ENCODE results near the gene CFH.
"Not testable (repeated sequence)": the region's sequence is repeated elsewhere in the genome, so short reads cannot be mapped to it uniquely, and the experiment has no call there.

The CFH gene

GRCh38 chr1:196651637-196652215, at the start of gene CFH:
TSS of gene CFH (plus strand) at chr1:196652043. CDS start at chr1:196652118, 75 bp downstream.
- peak; percentile 85 for DNase-seq

GRCh38 chr1:196603651-196604050, 48.2 kb upstream of the CFH start:
- no peak for DNase-seq

DNA sequence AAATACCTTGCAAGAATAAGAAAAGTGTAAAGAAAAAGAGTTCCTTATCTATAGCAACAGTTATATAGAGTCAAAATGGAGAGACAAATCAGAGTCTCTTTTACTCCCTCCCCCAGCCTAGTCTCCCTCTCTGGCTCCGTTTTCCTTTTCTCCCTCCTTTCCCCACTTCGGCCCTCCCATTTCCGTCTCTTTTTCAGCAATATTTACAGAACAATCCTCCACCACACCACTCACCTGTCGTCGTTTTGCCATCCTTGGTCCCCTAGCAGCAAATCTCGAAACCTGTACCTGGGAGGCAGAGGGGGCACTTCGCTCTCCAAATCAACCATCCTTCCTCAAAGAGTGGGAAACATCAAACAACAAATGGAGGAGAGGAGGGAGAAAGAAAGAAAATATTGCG, 43.9 kb upstream of the CFH start:
- DNase-seq: peak; percentile 3

DNA sequence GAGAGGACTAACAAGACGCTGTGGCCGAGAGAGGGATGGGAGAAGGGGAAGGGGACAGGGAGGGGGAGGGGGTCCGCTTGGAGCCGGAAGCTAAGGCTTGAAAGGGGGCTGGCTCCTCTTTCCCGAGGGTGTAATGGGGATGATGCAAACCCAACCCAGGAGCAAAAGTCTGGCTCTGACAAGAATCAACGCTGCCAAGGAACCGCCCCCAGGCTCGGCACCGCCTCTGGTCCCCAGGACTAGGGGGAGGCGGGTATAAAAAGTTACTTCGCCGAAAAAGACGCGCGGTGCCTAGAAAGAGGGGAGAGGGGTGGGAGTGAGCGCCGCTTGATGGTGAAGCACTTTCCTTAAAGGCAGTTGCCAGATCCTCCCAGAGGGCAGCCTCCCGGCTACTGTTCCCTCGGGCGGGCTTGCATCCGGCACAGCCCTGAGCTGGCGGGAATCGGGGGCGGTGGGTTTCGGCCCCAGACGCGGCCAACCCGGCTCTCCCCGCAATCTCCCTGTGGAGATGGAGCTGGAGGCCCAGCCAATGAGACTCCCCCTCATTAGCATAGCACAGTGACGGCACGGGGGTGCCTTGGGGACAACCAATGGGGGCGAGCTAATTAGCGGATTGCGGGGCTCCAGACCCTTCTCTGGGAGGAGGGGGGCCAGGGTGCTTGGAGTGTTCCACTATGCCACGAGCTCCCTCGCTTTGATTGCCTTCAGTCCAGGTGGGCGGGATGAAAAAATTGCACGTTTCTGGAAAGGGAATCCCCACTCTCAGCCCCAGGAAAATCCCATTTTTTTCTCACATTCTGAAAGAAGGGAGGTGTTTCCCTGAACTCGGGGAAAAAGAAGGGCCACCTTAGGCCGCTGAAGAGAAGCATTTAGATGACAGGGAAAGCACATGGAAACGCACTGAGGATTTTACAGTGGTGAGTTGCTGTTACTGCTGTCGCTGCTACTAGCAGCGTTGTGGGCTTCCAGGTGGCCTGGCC, 43.2 kb upstream of the CFH start, which contains the start of gene KCNT2:
Gene KCNT2, minus strand, starts transcription at position 51 of the 980 bp plus-strand sequence. CDS start 131 bp downstream, outside the sequence.
- peak; percentile 64 for DNase-seq

- DNase-seq: no peak
Observed at GRCh38 chr1:196609370-196609737, 42.5 kb upstream of the CFH start.

GRCh38 chr1:196611873-196612272, 40.0 kb upstream of the CFH start:
- DNase-seq: no peak

DNA sequence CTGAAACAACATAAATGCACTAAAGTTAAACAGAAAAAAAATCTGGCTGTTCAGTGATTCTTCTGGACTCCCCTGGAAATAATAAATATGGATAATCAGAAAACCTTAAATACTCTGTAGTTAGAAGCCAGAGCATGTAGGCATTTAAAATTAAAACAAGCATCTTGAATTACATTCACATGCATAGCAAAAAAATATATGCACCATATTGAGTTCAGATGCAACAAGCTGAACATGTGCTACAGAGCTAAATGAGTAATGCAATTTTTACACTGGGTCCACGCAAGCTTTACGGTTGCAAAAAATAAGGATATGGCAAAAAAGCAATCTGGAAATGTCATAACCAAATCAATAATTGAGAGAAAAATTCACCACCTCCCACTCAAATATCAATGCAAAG, 32.1 kb upstream of the CFH start:
- no peak for DNase-seq

DNA sequence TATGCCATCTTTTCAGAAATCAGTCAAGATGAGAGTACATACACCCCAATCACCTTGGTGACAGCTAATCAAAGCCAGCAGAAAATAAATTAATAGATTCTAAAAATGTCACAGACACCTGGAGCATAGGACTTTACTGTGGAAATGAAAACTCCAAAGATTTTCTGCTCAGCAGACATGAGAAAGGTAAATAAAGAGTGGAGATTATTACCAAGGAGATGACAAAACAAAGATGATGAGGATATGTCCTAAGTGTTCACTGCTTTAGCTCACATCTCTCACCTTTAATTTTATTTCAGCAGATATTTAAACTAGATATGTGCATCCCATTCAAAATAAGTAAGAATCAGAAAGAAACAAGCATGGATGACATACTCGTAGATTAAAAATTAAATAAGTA, 28.8 kb upstream of the CFH start:
- no peak for DNase-seq

DNA sequence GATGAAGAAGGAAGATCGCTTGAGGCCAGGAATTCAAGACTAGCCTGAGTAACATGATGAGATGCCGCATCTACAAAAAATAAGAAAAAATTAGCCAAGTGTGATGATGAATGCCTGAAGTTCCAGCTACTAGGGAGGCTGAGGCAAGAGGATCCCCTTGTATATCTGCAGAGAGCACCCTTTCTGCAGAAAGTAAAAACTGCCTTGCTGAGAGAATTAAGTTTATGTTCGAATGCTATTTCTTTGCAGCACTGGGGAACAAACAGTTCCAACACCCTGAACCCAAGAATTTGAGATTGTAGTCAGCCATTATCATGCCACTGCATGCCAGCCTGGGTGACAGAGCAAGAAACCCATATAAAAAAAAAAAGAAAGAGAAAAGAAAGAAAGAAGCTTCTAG, 23.0 kb upstream of the CFH start:
- no peak for DNase-seq

- no peak for DNase-seq
Observed at GRCh38 chr1:196637606-196638005, 14.2 kb upstream of the CFH start.

DNA sequence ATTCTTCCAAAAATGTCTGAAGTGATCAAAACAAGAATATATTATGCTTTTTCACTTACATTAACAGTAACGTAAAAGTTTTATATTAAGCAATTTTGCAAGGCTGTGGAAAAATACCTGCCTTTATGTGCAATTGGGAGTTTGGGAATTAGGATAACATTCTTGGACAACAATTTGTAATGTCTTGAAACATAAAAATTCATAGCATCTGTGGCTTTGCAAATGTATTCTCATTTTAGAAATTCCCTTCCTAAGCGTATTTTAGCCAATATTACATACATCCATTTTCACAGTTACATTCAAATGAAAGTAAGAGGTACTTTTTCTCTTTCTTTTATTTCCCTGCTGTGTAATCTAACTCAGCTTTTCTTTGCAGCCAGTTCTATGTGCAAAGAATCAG, 13.4 kb upstream of the CFH start:
- DNase-seq: no peak

GRCh38 chr1:196639291-196639690, 12.6 kb upstream of the CFH start:
- not testable (repeated sequence) for DNase-seq

GRCh38 chr1:196640976-196641375, 10.9 kb upstream of the CFH start:
- no peak for DNase-seq

- DNase-seq: no peak
Observed at GRCh38 chr1:196649990-196650389, 1.9 kb upstream of the CFH start.

- no peak for DNase-seq
Observed at GRCh38 chr1:196650403-196650802, 1.4 kb upstream of the CFH start.

GRCh38 chr1:196651079-196651478, 764 bp upstream of the CFH start:
- DNase-seq: no peak

- no peak for DNase-seq
Observed at GRCh38 chr1:196654271-196654670, 2.4 kb downstream of the CFH start.

- no peak for DNase-seq
Observed at GRCh38 chr1:196655071-196655470, 3.2 kb downstream of the CFH start.

DNA sequence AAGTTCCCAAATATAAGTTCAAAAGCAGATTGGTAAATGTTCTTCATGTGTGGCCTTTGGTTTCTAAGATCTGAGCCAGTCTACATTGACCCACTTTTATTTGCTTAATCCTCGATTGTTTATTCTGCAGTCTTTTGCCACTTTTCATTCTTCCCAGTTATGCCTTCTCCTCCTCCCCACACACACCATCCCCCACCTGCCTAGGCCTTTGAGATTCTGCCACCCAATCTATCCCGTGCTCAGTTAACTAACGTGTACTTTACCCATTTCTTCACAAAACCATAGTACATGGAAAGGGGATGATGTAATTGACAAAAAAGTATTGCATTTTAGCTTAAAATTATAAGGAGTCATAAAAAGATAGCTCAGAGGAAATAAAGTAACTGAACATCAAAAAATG, 3.7 kb downstream of the CFH start:
- no peak for DNase-seq

GRCh38 chr1:196659471-196659870, 7.6 kb downstream of the CFH start:
- no peak for DNase-seq

DNA sequence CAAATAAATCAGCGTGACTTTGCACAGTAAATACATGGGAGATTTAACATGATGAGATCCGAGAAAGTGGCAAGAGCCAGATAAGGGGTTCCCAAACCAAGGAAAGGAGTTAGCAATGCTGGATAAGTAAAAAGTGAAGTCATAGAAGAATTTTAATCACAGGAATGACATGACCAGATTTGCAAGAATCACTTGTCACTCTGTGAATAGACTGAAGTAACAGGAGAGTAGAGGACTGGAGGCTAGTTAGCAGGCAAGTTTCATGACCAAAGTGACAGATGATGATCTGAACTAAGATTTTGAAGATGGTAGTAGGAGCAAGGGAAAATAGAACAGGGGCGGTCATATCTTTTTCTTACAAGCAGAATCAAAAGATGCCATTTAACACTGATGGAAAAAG, 8.4 kb downstream of the CFH start:
- DNase-seq: no peak

- peak; percentile 25 for DNase-seq
Observed at GRCh38 chr1:196660852-196661251, 9.0 kb downstream of the CFH start.

DNA sequence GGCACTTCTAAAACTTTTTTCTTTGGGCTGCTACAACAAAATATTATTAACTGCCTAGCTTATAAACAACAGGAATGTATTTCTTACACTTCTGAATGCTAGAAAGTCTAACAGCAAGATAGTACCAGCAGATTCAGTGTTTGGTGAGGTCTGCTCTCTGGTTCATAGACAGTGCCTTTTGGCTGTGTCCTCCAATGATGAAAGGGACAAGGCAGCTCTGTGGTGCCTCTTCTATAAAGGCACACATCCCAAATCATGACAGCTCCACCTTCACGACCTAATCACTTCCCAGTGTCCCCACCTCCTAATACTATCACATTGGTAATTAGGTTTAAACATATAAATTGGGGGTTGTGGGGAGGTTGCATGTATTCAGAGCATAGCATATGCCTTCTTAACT, 9.5 kb downstream of the CFH start:
- no peak for DNase-seq

DNA sequence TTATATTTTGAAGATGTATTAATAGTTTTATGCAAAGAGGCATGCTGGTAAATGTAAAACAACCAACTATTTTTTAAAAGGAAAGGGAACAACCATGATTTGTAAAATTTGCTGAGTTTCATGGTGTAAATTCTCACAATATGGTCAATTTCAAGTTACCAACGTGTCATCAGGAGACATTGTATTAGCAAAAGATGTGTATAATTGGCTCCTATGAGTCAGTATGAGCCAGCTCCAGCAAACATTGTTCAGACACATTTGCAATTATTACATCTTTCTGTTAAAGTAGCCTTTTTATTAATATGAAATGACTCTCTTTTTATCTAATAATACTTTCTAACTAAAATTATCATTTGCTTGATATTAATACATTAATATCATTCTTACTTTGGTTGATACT, 15.3 kb downstream of the CFH start:
- DNase-seq: no peak

Data from fibroblast of skin of right quadriceps (primary cell).